ENCODE results near the gene PLCH2. TPM values are rescaled to one million over a fixed set of nuclear protein-coding genes. Genes with fewer than 3 reads are reported as not detected.

PLCH2 gene
- total and polyA plus RNA-seq, 9 of the 15 experiments (the other 6 are each of a cell fraction or from before 2014, with no cell fraction given), result 0.16 TPM; not detected in 8

DNA sequence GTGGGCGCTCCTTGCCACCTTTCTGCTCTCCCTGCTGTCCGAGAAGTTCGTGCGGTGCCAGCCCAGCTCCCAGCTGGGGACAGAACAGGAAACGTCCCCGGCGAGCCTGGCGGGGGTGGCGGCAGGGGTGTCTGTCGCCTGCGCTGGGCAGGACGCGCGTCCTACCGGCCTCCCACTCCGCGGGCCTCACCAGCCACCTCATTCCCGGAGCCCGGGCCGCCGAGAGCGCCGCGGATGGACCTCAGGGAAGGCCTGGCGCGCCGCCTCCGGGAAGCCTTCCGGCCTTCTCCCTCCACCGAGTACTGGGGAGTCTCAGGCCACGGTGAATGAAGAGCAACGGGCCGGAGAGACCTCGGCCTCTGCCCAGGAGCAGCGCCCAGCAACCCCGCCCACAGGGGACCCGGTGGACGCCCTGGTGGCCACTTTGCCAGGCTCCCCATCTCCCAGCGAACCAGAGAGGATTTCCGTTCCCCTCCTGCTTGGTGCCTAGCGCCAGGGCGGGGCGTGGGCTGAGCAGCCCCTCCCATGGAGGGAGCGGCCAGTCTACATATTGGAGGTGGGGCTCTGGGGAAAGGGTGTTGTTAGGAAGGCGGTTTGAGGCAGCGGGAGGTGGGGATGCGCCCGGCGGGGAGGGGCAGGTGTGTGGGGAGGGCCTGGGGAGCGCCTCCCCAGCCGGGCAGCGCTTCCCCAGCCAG is 70.6 kb downstream of the PLCH2 start (continued):
- TF ChIP-seq, protein P1, sequence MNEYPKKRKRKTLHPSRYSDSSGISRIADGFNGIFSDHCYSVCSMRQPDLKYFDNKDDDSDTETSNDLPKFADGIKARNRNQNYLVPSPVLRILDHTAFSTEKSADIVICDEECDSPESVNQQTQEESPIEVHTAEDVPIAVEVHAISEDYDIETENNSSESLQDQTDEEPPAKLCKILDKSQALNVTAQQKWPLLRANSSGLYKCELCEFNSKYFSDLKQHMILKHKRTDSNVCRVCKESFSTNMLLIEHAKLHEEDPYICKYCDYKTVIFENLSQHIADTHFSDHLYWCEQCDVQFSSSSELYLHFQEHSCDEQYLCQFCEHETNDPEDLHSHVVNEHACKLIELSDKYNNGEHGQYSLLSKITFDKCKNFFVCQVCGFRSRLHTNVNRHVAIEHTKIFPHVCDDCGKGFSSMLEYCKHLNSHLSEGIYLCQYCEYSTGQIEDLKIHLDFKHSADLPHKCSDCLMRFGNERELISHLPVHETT (CRISPR knock-in tag; conservative IDR thresholded peaks at IDR 0.05 in 1 of 2, IDR thresholded peaks at IDR 0.05 in 1 of 2), result no peak
- TF ChIP-seq ZBTB1 (CRISPR knock-in tag; IDR thresholded peaks at IDR 0.05; ENCODE audit: borderline replicate concordance, low read depth) (0 out of 2 replicates have a peak, but pooled peaks have one; percentile 51), L3MBTL2 (IDR thresholded peaks at IDR 0.05) (no peak), NR1H2 (CRISPR knock-in tag; IDR thresholded peaks at IDR 0.05) (peak; percentile 53; the same call in 1 of the 2 replicates), HEY1 (CRISPR knock-in tag; IDR thresholded peaks at IDR 0.05; ENCODE audit: borderline replicate concordance) (0 out of 2 replicates have a peak, but pooled peaks have one; percentile 66), PTBP1 (IDR thresholded peaks at IDR 0.05; ENCODE audit: low read depth, low read length) (peak; percentile 78; the same call in 1 of the 2 replicates), KDM4B (IDR thresholded peaks at IDR 0.05; ENCODE audit: borderline replicate concordance in 2 of 2, low read depth in 1 of 2) (no peak), ZSCAN29 (IDR thresholded peaks at IDR 0.05) (no peak), SRSF1 (IDR thresholded peaks at IDR 0.05; ENCODE audit: low read depth, low read length) (0 out of 2 replicates have a peak, but pooled peaks have one; percentile 17), GATAD2B (IDR thresholded peaks at IDR 0.05; ENCODE audit: borderline replicate concordance) (no peak), NUFIP1 (IDR thresholded peaks at IDR 0.05; ENCODE audit: partially characterized antibody) (no peak), FOXM1 (IDR thresholded peaks at IDR 0.05; ENCODE audit: low read depth) (no peak), FOXM1 (CRISPR knock-in tag; IDR thresholded peaks at IDR 0.05; ENCODE audit: low read depth) (peak; percentile 73; the same call in 1 of the 2 replicates), KAT7 (CRISPR knock-in tag; IDR thresholded peaks at IDR 0.05; ENCODE audit: borderline replicate concordance) (peak; percentile 78; the same call in 1 of the 2 replicates), PHF20 (IDR thresholded peaks at IDR 0.05; ENCODE audit: partially characterized antibody) (peak; percentile 59), SMAD4 (CRISPR knock-in tag; conservative IDR thresholded peaks at IDR 0.05) (peak; percentile 80), POU5F1 (IDR thresholded peaks at IDR 0.05; ENCODE audit: borderline replicate concordance, low read depth, low read length, partially characterized antibody) (no peak), GTF2E2 (tag; IDR thresholded peaks at IDR 0.05) (0 out of 2 replicates have a peak, but pooled peaks have one; percentile 30), EWSR1 (IDR thresholded peaks at IDR 0.05; ENCODE audit: borderline replicate concordance, low read depth, partially characterized antibody) (no peak)
- TF ChIP-seq, protein P2, sequence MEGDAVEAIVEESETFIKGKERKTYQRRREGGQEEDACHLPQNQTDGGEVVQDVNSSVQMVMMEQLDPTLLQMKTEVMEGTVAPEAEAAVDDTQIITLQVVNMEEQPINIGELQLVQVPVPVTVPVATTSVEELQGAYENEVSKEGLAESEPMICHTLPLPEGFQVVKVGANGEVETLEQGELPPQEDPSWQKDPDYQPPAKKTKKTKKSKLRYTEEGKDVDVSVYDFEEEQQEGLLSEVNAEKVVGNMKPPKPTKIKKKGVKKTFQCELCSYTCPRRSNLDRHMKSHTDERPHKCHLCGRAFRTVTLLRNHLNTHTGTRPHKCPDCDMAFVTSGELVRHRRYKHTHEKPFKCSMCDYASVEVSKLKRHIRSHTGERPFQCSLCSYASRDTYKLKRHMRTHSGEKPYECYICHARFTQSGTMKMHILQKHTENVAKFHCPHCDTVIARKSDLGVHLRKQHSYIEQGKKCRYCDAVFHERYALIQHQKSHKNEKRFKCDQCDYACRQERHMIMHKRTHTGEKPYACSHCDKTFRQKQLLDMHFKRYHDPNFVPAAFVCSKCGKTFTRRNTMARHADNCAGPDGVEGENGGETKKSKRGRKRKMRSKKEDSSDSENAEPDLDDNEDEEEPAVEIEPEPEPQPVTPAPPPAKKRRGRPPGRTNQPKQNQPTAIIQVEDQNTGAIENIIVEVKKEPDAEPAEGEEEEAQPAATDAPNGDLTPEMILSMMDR (IDR thresholded peaks at IDR 0.05 in 2 of 3, conservative IDR thresholded peaks at IDR 0.05 in 1 of 3; ENCODE audit: insufficient read depth in 2 of 3, low read depth in 1 of 3, low read length in 3 of 3), result peak in 1 of 3 experiments; percentile 20; a peak in 2 of 6 replicates
- TF ChIP-seq, protein P3, sequence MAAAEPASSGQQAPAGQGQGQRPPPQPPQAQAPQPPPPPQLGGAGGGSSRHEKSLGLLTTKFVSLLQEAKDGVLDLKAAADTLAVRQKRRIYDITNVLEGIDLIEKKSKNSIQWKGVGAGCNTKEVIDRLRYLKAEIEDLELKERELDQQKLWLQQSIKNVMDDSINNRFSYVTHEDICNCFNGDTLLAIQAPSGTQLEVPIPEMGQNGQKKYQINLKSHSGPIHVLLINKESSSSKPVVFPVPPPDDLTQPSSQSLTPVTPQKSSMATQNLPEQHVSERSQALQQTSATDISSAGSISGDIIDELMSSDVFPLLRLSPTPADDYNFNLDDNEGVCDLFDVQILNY (CRISPR knock-in tag; IDR thresholded peaks at IDR 0.05), result no peak
- TF ChIP-seq, protein P4, sequence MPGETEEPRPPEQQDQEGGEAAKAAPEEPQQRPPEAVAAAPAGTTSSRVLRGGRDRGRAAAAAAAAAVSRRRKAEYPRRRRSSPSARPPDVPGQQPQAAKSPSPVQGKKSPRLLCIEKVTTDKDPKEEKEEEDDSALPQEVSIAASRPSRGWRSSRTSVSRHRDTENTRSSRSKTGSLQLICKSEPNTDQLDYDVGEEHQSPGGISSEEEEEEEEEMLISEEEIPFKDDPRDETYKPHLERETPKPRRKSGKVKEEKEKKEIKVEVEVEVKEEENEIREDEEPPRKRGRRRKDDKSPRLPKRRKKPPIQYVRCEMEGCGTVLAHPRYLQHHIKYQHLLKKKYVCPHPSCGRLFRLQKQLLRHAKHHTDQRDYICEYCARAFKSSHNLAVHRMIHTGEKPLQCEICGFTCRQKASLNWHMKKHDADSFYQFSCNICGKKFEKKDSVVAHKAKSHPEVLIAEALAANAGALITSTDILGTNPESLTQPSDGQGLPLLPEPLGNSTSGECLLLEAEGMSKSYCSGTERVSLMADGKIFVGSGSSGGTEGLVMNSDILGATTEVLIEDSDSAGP (CRISPR knock-in tag; IDR thresholded peaks at IDR 0.05), result no peak
